ENCODE results near the gene CDS1. TPM values are rescaled to one million over a fixed set of nuclear protein-coding genes. Genes with fewer than 3 reads are reported as not detected.

CDS1 gene
- total RNA-seq, 2 donors from 2014 or later, result 44.2 to 51.9 TPM

DNA sequence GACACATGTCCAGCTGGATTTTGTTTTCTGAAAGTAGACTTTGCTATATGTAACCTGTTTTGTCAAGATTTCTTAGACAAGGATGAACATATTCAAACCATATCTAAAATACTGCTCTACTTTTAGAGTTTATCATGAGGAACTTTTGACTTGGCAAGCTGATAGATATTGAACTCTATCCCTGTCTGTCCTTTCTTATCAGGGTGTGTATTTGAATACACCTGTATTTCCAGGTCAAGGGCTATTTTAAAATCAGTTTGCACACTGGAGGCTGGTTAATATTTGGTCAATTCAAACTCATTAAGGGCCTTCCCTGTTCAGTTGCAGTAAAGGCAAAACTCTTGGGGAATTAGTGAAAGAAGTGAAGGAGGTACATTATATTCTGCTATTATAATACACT, 2.3 kb downstream of the CDS1 start:
- no peak for DNase-seq
- intact Hi-C loops (cut with DNase I), result no loop called here

DNA sequence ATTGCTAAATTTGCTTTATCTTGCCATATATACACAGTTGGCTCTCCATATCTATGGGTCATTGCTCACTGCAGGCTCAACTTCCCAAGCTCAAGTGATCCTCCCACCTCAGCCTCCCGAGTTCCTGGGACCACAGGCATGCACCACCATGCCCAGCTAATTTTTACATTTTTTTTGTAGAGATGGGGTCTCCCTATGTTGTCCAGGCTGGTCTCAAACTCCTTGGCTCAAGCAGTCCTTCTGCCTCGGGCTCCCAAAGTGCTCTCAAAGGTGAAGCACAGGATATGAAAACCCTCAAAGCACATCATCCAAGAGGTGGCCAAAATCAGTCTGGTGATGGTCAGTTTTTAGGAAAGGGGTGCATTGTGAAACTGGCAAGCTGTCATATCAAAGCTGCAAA, 11.8 kb downstream of the CDS1 start:
- Histone ChIP-seq H3K36me3 (no peaks in the 10 kb centered on the region), H3K4me1 (no peaks in the 10 kb centered on the region), H3K9ac (ENCODE audit: low read depth in 2 of 2, low read length in 2 of 2) (no peak overlapping the region), H3K9me3 (no peaks in the 10 kb centered on the region), H3K4me3 (no peak overlapping the region), H3K27me3 (no peaks in the 10 kb centered on the region), H3K27ac (no peak overlapping the region)
- TF ChIP-seq, protein P1, sequence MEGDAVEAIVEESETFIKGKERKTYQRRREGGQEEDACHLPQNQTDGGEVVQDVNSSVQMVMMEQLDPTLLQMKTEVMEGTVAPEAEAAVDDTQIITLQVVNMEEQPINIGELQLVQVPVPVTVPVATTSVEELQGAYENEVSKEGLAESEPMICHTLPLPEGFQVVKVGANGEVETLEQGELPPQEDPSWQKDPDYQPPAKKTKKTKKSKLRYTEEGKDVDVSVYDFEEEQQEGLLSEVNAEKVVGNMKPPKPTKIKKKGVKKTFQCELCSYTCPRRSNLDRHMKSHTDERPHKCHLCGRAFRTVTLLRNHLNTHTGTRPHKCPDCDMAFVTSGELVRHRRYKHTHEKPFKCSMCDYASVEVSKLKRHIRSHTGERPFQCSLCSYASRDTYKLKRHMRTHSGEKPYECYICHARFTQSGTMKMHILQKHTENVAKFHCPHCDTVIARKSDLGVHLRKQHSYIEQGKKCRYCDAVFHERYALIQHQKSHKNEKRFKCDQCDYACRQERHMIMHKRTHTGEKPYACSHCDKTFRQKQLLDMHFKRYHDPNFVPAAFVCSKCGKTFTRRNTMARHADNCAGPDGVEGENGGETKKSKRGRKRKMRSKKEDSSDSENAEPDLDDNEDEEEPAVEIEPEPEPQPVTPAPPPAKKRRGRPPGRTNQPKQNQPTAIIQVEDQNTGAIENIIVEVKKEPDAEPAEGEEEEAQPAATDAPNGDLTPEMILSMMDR (IDR thresholded peaks at IDR 0.05), result no peak
- intact Hi-C loops (cut with DNase I), result no loop called here
- DNase-seq, result no peak

More for the DNA sequence above, 2.3 kb downstream of the CDS1 start:
- Histone ChIP-seq H3K36me3 (no peaks in the 10 kb centered on the region), H3K4me1 (no peaks in the 10 kb centered on the region), H3K27me3 (peaks cover 4% of the 10 kb centered on the region), H3K4me3 (peak overlapping the region; percentile 78), H3K9me3 (no peaks in the 10 kb centered on the region), H3K27ac (peak overlapping the region; percentile 90), H3K9ac (ENCODE audit: low read depth in 2 of 2, low read length in 2 of 2) (peak overlapping the region in 1 of 2 donors; percentile 95)
- TF ChIP-seq, protein P1 (IDR thresholded peaks at IDR 0.05), result no peak

DNA sequence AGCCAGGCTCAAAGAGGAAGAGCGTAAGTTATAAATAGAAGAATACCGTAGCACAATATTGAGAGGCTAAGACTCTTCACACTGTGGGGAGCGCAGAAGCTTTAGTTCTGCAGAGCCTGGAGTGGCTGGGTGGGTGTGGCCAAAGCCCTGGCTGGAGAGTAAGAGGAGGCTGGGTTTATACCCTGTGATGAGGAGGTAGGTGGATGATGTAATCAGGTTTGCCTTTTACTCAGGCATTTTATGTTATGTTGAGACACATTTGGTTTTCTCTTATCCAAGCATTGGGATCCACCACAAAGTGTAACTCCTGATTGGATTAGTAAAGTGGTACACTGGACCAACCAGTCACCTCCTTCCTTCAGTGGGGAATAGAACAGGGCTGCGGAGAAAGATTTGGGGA, 13.9 kb downstream of the CDS1 start:
- no peak overlapping the region for H3K27ac ChIP-seq
- TF ChIP-seq, protein P1 (IDR thresholded peaks at IDR 0.05), result no peak
- DNase-seq, result peak; percentile 34

DNA sequence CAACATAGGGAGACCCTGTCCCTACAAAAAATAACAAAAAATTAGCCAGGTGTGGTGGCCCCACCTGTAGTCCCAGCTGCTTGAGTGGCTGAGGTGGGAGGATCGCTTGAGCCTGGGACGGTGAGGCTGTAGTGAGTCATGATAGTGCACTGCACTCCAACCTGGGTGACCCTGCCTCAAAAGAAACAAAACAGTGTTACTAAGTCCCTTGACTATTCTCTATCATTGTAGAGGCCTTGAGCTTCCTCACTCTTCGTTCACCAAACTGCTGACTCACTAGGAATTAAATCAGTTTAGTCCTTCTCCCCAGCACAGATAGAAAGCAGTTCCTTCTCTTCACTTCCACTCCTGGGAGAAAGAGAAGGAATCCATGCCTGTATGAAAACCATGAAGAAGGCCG, 14.5 kb downstream of the CDS1 start:
- no peaks in the 10 kb centered on the region for H3K36me3 ChIP-seq
- no peaks in the 10 kb centered on the region for H3K27me3 ChIP-seq
- H3K4me3 ChIP-seq, result no peak overlapping the region
- no peak overlapping the region for H3K9ac ChIP-seq (ENCODE audit: low read depth in 2 of 2, low read length in 2 of 2)
- intact Hi-C loops (cut with DNase I), result no loop called here
- TF ChIP-seq, protein P1 (IDR thresholded peaks at IDR 0.05), result no peak
- H3K4me1 ChIP-seq, result no peaks in the 10 kb centered on the region
- H3K9me3 ChIP-seq, result no peaks in the 10 kb centered on the region
- no peak overlapping the region for H3K27ac ChIP-seq
- no peak for DNase-seq

More for the DNA sequence above, 13.9 kb downstream of the CDS1 start:
- no peaks in the 10 kb centered on the region for H3K4me1 ChIP-seq
- intact Hi-C loops (cut with DNase I), result no loop called here
- H3K9me3 ChIP-seq, result no peaks in the 10 kb centered on the region
- no peaks in the 10 kb centered on the region for H3K27me3 ChIP-seq
- no peak overlapping the region for H3K9ac ChIP-seq (ENCODE audit: low read depth in 2 of 2, low read length in 2 of 2)
- H3K36me3 ChIP-seq, result no peaks in the 10 kb centered on the region
- no peak overlapping the region for H3K4me3 ChIP-seq

DNA sequence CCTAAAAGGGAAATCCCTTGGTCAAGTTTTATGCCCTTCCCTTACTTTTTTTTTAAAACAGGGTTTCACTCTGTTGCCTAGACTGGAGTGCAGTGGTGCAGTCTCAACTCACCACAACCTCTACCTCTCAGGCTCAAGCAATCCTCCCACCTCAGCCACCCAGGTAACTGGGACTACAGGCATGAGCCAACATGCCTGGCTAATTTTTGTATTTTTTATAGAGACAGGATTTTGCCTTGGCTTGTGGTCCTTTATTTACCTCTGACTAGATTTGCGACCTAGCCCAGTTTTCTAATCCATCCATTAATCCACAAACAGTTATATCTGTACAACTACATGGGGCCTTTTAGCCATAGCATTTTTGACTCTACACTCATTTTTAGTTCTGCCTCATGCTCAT, 23.7 kb downstream of the CDS1 start:
- Histone ChIP-seq H3K4me3 (no peak overlapping the region), H3K27me3 (no peaks in the 10 kb centered on the region), H3K9ac (ENCODE audit: low read depth in 2 of 2, low read length in 2 of 2) (no peak overlapping the region), H3K4me1 (no peaks in the 10 kb centered on the region), H3K9me3 (no peaks in the 10 kb centered on the region), H3K36me3 (no peaks in the 10 kb centered on the region), H3K27ac (no peak overlapping the region)
- intact Hi-C loops (cut with DNase I), result no loop called here
- TF ChIP-seq, protein P1 (IDR thresholded peaks at IDR 0.05), result no peak
- DNase-seq, result no peak

DNA sequence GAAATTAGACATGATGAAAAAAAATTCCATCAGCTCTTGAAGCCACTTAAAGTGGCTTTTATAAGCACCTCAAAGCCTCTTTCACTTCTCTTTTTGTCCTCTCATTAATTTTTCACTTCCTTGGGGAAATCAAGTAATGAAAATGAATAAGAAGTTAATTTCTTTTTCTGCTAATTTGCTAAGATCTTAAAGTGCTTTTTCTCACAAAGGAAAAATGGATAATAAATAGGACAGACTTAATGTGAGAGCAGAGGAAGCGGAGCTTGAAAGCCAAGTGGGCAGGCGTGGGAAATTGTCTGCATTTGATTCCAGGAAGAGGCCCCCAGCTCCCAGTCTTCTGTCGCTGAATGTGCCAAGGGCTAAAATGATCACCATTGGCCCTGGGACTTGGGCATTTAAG, 28.6 kb downstream of the CDS1 start:
- DNase-seq, result no peak
- Histone ChIP-seq H3K9me3 (no peaks in the 10 kb centered on the region), H3K4me1 (no peaks in the 10 kb centered on the region), H3K27me3 (no peaks in the 10 kb centered on the region), H3K27ac (no peak overlapping the region), H3K4me3 (no peak overlapping the region), H3K9ac (ENCODE audit: low read depth in 2 of 2, low read length in 2 of 2) (no peak overlapping the region), H3K36me3 (no peaks in the 10 kb centered on the region)
- TF ChIP-seq, protein P1 (IDR thresholded peaks at IDR 0.05), result no peak
- intact Hi-C loops (cut with DNase I), result no loop called here

All from colonic mucosa (tissue), 4 donors.